Astrocyte (in vitro differentiated cells and primary cell): ENCODE measurements around the gene PCNX1. TPM values are rescaled to one million over a fixed set of nuclear protein-coding genes. Genes with fewer than 3 reads are reported as not detected.

ENCODE experiments used
- DNase-seq: peaks from one replicate; pipeline ENCODE4 v3.0.0-alpha.2; 2010; ENCODE audit warnings: low read depth
- FAIRE-seq: peaks from 2 replicates; lab custom pipeline; 2011; peaks lifted over from hg19 to GRCh38; lab: Jason Lieb, UNC
- H2AFZ ChIP-seq: 2 replicates; pipeline ENCODE4 v1.6.0; 2012; ENCODE audit warnings: low read depth, low read length, inconsistent platforms
- H3K27ac ChIP-seq: 2 replicates; pipeline ENCODE4 v1.5.1; 2011; ENCODE audit warnings: low read depth, low read length, inconsistent platforms
- H3K27me3 ChIP-seq: 2 replicates; pipeline ENCODE4 v1.6.0; 2011; ENCODE audit warnings: low read length, inconsistent platforms; ENCODE audit not compliant: insufficient read depth
- H3K36me3 ChIP-seq: 2 replicates; pipeline ENCODE4 v1.5.1; 2011; ENCODE audit warnings: low read length, inconsistent platforms; ENCODE audit not compliant: insufficient read depth
- H3K4me1 ChIP-seq: 2 replicates; pipeline ENCODE4 v1.5.1; 2011; ENCODE audit warnings: low read length, inconsistent platforms; ENCODE audit not compliant: insufficient read depth
- H3K4me2 ChIP-seq: 2 replicates; pipeline ENCODE4 v1.6.0; 2012; ENCODE audit warnings: low read length, inconsistent platforms
- H3K4me3 ChIP-seq: 2 replicates; pipeline ENCODE4 v1.5.1; 2011; ENCODE audit warnings: low read depth, mild to moderate bottlenecking, low read length, inconsistent platforms; ENCODE audit not compliant: insufficient read depth
- H3K79me2 ChIP-seq: 2 replicates; pipeline ENCODE4 v1.6.0; 2012; ENCODE audit warnings: mild to moderate bottlenecking, low read length, inconsistent platforms; ENCODE audit not compliant: insufficient read depth
- H3K9ac ChIP-seq: 2 replicates; pipeline ENCODE4 v1.6.0; 2012; ENCODE audit warnings: mild to moderate bottlenecking, low read length, inconsistent platforms
- H3K9me3 ChIP-seq: 2 replicates; pipeline ENCODE4 v1.5.1; 2012; ENCODE audit warnings: low read depth, mild to moderate bottlenecking, low read length, inconsistent platforms; ENCODE audit not compliant: insufficient read depth
- H4K20me1 ChIP-seq: 2 replicates; pipeline ENCODE4 v1.6.0; 2012; ENCODE audit warnings: low read length, inconsistent platforms; ENCODE audit not compliant: insufficient read depth
- H3K27ac Mint-ChIP-seq: one replicate; pipeline ENCODE4 v1.8.0; 2021; ENCODE audit warnings: mild to moderate bottlenecking, mixed read lengths; ENCODE audit not compliant: unreplicated experiment
- H3K27me3 Mint-ChIP-seq: one replicate; pipeline ENCODE4 v1.8.0; 2021; ENCODE audit warnings: low read depth, mixed read lengths; ENCODE audit not compliant: unreplicated experiment
- H3K36me3 Mint-ChIP-seq: one replicate; pipeline ENCODE4 v1.8.0; 2021; ENCODE audit warnings: low read depth, mixed read lengths; ENCODE audit not compliant: unreplicated experiment
- H3K4me1 Mint-ChIP-seq: one replicate; pipeline ENCODE4 v1.8.0; 2021; ENCODE audit warnings: low read depth, mixed read lengths; ENCODE audit not compliant: unreplicated experiment
- H3K4me3 Mint-ChIP-seq: one replicate; pipeline ENCODE4 v1.8.0; 2021; ENCODE audit warnings: mild to moderate bottlenecking, moderate library complexity, mixed read lengths; ENCODE audit not compliant: unreplicated experiment
- H3K9me3 Mint-ChIP-seq: one replicate; pipeline ENCODE4 v1.8.0; 2021; ENCODE audit warnings: mild to moderate bottlenecking, mixed read lengths; ENCODE audit not compliant: unreplicated experiment
- EZH2 ChIP-seq: IDR thresholded peaks from 2 replicates; pipeline ENCODE4 v1.6.1; 2012; ENCODE audit warnings: mild to moderate bottlenecking, low read length, inconsistent platforms; ENCODE audit not compliant: insufficient read depth
- total RNA-seq: library from RNA; stranded (reverse); gene quantifications from 2 replicates; pipeline ENCODE4 v1.2.1, GENCODE V29; 2021
- TF ChIP-seq, protein P1 (sequence below): IDR thresholded peaks from 2 replicates; pipeline ENCODE4 v1.5.1; 2011; ENCODE audit warnings: low read depth, mild to moderate bottlenecking, inconsistent platforms, low read length, moderate library complexity; ENCODE audit not compliant: insufficient read depth

Gene PCNX1
- total RNA-seq, 1 donor from 2014 or later: 91.3 TPM

DNA sequence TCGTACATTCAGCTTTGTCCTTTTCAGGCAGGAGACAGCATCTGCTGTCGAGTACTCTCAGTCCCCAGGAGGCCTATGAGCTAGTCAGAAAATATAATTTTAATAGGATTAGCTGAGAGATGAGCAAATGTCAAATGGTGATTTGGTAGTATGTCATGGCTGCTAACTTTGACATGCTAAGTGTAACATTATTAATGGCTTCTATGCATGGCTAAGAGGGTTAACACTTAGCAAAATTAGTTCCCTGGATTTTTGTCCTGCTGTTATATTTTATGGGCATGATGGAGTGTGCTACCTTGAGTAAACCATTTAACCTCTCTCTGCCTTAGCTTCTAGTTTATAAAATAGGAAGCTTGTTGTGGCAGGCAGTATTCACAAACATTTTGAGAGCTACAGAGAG is 2.9 kb upstream of the PCNX1 start:
- peaks cover 3% of the 10 kb centered on the region for H3K9me3 Mint-ChIP-seq
- TF ChIP-seq EZH2: no peak
- TF ChIP-seq, protein P1, sequence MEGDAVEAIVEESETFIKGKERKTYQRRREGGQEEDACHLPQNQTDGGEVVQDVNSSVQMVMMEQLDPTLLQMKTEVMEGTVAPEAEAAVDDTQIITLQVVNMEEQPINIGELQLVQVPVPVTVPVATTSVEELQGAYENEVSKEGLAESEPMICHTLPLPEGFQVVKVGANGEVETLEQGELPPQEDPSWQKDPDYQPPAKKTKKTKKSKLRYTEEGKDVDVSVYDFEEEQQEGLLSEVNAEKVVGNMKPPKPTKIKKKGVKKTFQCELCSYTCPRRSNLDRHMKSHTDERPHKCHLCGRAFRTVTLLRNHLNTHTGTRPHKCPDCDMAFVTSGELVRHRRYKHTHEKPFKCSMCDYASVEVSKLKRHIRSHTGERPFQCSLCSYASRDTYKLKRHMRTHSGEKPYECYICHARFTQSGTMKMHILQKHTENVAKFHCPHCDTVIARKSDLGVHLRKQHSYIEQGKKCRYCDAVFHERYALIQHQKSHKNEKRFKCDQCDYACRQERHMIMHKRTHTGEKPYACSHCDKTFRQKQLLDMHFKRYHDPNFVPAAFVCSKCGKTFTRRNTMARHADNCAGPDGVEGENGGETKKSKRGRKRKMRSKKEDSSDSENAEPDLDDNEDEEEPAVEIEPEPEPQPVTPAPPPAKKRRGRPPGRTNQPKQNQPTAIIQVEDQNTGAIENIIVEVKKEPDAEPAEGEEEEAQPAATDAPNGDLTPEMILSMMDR: no peak
- H3K4me1 Mint-ChIP-seq: peaks cover 21% of the 10 kb centered on the region
- H3K36me3 Mint-ChIP-seq: peaks cover 5% of the 10 kb centered on the region
- peaks cover 17% of the 10 kb centered on the region for H3K4me1 ChIP-seq
- H3K79me2 ChIP-seq: peaks cover 26% of the 10 kb centered on the region
- H3K27ac Mint-ChIP-seq: no peak overlapping the region
- H3K4me3 ChIP-seq: no peak overlapping the region
- no peaks in the 10 kb centered on the region for H3K27me3 Mint-ChIP-seq
- no peak overlapping the region for H3K4me2 ChIP-seq
- peaks cover 10% of the 10 kb centered on the region for H4K20me1 ChIP-seq
- no peaks in the 10 kb centered on the region for H3K36me3 ChIP-seq
- no peaks in the 10 kb centered on the region for H3K27me3 ChIP-seq
- no peak overlapping the region for H2AFZ ChIP-seq
- H3K9me3 ChIP-seq: no peaks in the 10 kb centered on the region
- H3K27ac ChIP-seq: no peak overlapping the region
- FAIRE-seq (no peak), DNase-seq (no peak)
- no peak overlapping the region for H3K9ac ChIP-seq
- H3K4me3 Mint-ChIP-seq: no peak overlapping the region

DNA sequence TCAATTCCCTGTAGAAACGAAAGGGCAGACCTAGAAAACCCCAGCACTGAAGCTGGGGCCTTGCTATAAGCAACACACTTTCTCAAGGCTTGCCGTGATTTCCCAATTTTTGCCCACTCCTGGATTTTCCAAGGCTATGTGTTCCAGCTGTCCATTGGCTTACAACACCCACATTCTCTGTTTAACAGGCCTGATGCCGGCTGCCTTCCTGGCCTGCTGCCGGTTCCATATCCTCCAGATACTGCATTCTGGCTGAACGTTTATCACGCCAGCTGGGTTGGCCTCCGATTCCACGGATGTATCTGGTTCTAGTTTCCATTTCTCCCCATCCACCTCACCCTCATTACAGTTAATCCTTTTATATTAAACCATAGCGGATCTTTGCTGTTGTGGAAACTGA is 2.0 kb upstream of the PCNX1 start:
- TF ChIP-seq, protein P1: no peak
- no peak for TF ChIP-seq EZH2
- H3K4me3 Mint-ChIP-seq: no peak overlapping the region
- Histone ChIP-seq H3K9ac (no peak overlapping the region), H3K27me3 (no peaks in the 10 kb centered on the region), H3K4me1 (peaks cover 17% of the 10 kb centered on the region), H2AFZ (no peak overlapping the region), H3K27ac (no peak overlapping the region), H3K36me3 (no peaks in the 10 kb centered on the region), H3K79me2 (peaks cover 34% of the 10 kb centered on the region), H3K4me3 (no peak overlapping the region), H3K4me2 (no peak overlapping the region), H3K9me3 (no peaks in the 10 kb centered on the region), H4K20me1 (peaks cover 17% of the 10 kb centered on the region)
- no peak for FAIRE-seq
- H3K27me3 Mint-ChIP-seq: no peaks in the 10 kb centered on the region
- DNase-seq: no peak
- peaks cover 24% of the 10 kb centered on the region for H3K4me1 Mint-ChIP-seq
- peaks cover 5% of the 10 kb centered on the region for H3K36me3 Mint-ChIP-seq
- H3K27ac Mint-ChIP-seq: no peak overlapping the region
- peaks cover 3% of the 10 kb centered on the region for H3K9me3 Mint-ChIP-seq

DNA sequence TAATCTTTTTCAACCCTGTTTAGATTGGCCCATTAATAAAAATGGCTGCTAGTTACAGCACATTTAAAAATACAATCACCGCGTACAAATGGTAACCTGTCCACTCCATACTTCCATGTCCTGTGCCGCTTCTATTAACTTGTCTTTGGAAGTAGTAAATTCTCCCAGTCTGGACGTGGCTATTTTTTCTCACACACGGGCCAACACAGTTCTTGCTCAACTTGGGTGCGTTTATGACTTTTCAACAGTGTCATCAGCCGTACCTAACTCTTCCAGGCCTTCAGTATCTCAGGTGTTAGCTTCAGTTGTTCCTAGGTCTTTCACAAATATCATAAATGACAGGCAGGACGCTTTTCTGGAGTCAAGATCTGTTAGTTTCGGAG is 475 bp upstream of the PCNX1 start:
- peak overlapping the region; percentile 78 for H3K4me3 ChIP-seq
- DNase-seq (no peak), FAIRE-seq (no peak)
- peaks cover 32% of the 10 kb centered on the region for H4K20me1 ChIP-seq
- Mint-ChIP-seq H3K9me3 (peaks cover 3% of the 10 kb centered on the region), H3K27ac (peak overlapping the region; percentile 38), H3K27me3 (no peaks in the 10 kb centered on the region), H3K36me3 (peaks cover 5% of the 10 kb centered on the region), H3K4me1 (peaks cover 26% of the 10 kb centered on the region), H3K4me3 (peak overlapping the region; percentile 79)
- no peaks in the 10 kb centered on the region for H3K36me3 ChIP-seq
- no peak for TF ChIP-seq EZH2
- TF ChIP-seq, protein P1: no peak
- H3K4me1 ChIP-seq: peaks cover 8% of the 10 kb centered on the region
- peak overlapping the region; percentile 91 for H3K9ac ChIP-seq
- peaks cover 48% of the 10 kb centered on the region for H3K79me2 ChIP-seq
- peak overlapping the region; percentile 74 for H2AFZ ChIP-seq
- H3K27ac ChIP-seq: peak overlapping the region; percentile 81
- H3K9me3 ChIP-seq: no peaks in the 10 kb centered on the region
- H3K4me2 ChIP-seq: peak overlapping the region; percentile 88
- no peaks in the 10 kb centered on the region for H3K27me3 ChIP-seq
